ENCODE data around the gene CTNND2. TPM values are rescaled to one million over a fixed set of nuclear protein-coding genes. Genes with fewer than 3 reads are reported as not detected.

Gene CTNND2
- total RNA-seq, 1 donor from 2014 or later: 6.9 TPM

- Histone ChIP-seq H3K27ac (no peak overlapping the region), H3K27me3 (no peaks in the 10 kb centered on the region), H3K4me3 (no peak overlapping the region), H3K4me1 (no peaks in the 10 kb centered on the region), H3K9me3 (no peaks in the 10 kb centered on the region), H3K36me3 (no peaks in the 10 kb centered on the region)
- TF ChIP-seq CTCF (IDR thresholded peaks at IDR 0.05): no peak
- intact Hi-C loops (cut with DNase I): no loop called here
- ATAC-seq: no peak
- no peak for DNase-seq
Observed at GRCh38 chr5:11650936-11651335, 253.3 kb downstream of the CTNND2 start.

- intact Hi-C loops (cut with DNase I): no loop called here
- no peak for TF ChIP-seq CTCF (IDR thresholded peaks at IDR 0.05)
- no peak for ATAC-seq
Observed at GRCh38 chr5:11646141-11646540, 258.1 kb downstream of the CTNND2 start.

GRCh38 chr5:11642438-11642837 is 261.8 kb downstream of the CTNND2 start:
- H3K9me3 ChIP-seq: no peaks in the 10 kb centered on the region
- no peaks in the 10 kb centered on the region for H3K4me1 ChIP-seq
- no peak for DNase-seq
- H3K27me3 ChIP-seq: no peaks in the 10 kb centered on the region
- H3K36me3 ChIP-seq: no peaks in the 10 kb centered on the region
- intact Hi-C loops (cut with DNase I): no loop called here
- no peak for TF ChIP-seq CTCF (IDR thresholded peaks at IDR 0.05)
- ATAC-seq: no peak
- no peak overlapping the region for H3K4me3 ChIP-seq
- H3K27ac ChIP-seq: no peak overlapping the region

More at GRCh38 chr5:11646141-11646540, 258.1 kb downstream of the CTNND2 start:
- DNase-seq: no peak
- Histone ChIP-seq H3K36me3 (no peaks in the 10 kb centered on the region), H3K9me3 (no peaks in the 10 kb centered on the region), H3K4me3 (no peak overlapping the region), H3K27ac (no peak overlapping the region), H3K4me1 (no peaks in the 10 kb centered on the region), H3K27me3 (no peaks in the 10 kb centered on the region)

- DNase-seq (no peak), ATAC-seq (no peak)
- H3K27me3 ChIP-seq: no peaks in the 10 kb centered on the region
- no peaks in the 10 kb centered on the region for H3K9me3 ChIP-seq
- intact Hi-C loops (cut with DNase I): no loop called here
- no peak overlapping the region for H3K27ac ChIP-seq
- H3K36me3 ChIP-seq: no peaks in the 10 kb centered on the region
- H3K4me1 ChIP-seq: no peaks in the 10 kb centered on the region
- no peak overlapping the region for H3K4me3 ChIP-seq
- TF ChIP-seq CTCF (IDR thresholded peaks at IDR 0.05): no peak
Observed at GRCh38 chr5:11640158-11640873, 263.9 kb downstream of the CTNND2 start.

GRCh38 chr5:11622785-11623184 is 281.5 kb downstream of the CTNND2 start:
- no peaks in the 10 kb centered on the region for H3K36me3 ChIP-seq
- no peak overlapping the region for H3K27ac ChIP-seq
- no peak overlapping the region for H3K4me3 ChIP-seq
- no peak for TF ChIP-seq CTCF (IDR thresholded peaks at IDR 0.05)
- H3K27me3 ChIP-seq: no peaks in the 10 kb centered on the region
- no peaks in the 10 kb centered on the region for H3K9me3 ChIP-seq
- no peak for ATAC-seq
- intact Hi-C loops (cut with DNase I): no loop called here
- DNase-seq: no peak
- no peaks in the 10 kb centered on the region for H3K4me1 ChIP-seq

- Histone ChIP-seq H3K36me3 (no peaks in the 10 kb centered on the region), H3K4me3 (no peak overlapping the region), H3K27me3 (no peaks in the 10 kb centered on the region), H3K27ac (no peak overlapping the region), H3K4me1 (no peaks in the 10 kb centered on the region), H3K9me3 (no peaks in the 10 kb centered on the region)
- DNase-seq (no peak), ATAC-seq (no peak)
- no peak for TF ChIP-seq CTCF (IDR thresholded peaks at IDR 0.05)
- intact Hi-C loops (cut with DNase I): no loop called here
Observed at GRCh38 chr5:11620172-11620571, 284.1 kb downstream of the CTNND2 start.
